Left kidney (tissue), 8 donors: ENCODE measurements around the gene KLHL34. TPM values are rescaled to one million over a fixed set of nuclear protein-coding genes. Genes with fewer than 3 reads are reported as not detected.

Source experiments
- DNase-seq: peaks from one replicate; pipeline ENCODE4 v3.0.0-alpha.2; 2013
- long read RNA-seq, 8 donors: transcript quantifications; one replicate each; lab custom pipeline, GENCODE V29; 2026
- polyA plus RNA-seq: library from polyadenylated mRNA; unstranded; fragments of 120-200 nt; gene quantifications from one replicate; pipeline ENCODE4 v1.2.1, GENCODE V29; 2013; ENCODE audit not compliant: insufficient read length

The KLHL34 gene
- 0.07 TPM for polyA plus RNA-seq
- long read RNA-seq, donor 1, partial matches to known transcripts = 0 of 1 reads
- long read RNA-seq, donor 1, other reads (novel, unspliced or antisense) = 0 of 1 reads
- long read RNA-seq, donor 2 = 0 reads
- long read RNA-seq, donor 3 = 0 reads
- long read RNA-seq, donor 4 = 0 reads
- long read RNA-seq, donor 5 = 0 reads
- long read RNA-seq, donor 6, partial matches to known transcripts = 0 of 3 reads
- long read RNA-seq, donor 6, other reads (novel, unspliced or antisense) = 0 of 3 reads
- long read RNA-seq, donor 7, partial matches to known transcripts = 0 of 1 reads
- long read RNA-seq, donor 7, other reads (novel, unspliced or antisense) = 0 of 1 reads
- long read RNA-seq, donor 8 = 0 reads

DNA sequence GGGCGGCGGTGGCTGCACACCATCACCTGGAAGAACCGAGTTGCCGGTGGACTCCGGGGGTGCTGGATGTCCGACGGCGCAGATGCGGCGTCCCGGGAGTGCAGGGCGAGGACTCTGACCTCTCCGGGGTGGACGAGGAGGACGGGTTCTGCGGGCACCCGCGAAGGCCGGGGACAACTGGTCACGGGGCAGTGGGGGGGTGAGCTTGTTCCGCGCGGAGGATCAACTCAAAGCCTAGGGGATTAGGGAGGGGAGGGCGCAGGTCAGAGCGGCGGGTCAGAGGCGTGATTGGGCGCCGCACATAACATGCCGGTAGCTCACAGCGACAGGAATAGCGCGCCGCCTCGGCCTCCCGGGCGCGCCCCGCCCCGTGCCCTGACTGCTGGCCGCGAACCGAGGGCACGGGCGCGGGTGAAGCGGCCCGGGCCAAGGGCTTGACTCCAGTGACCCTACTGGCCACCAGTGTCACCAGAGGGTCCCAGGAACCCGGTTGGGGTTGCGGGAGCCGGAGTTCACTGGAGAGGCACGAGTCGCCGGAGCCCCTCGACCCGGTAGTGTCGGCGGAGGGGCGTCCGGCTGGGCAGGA, at the start of gene KLHL34:
Gene KLHL34 (minus strand): TSS at position 179 of the 586 bp plus-strand sequence. CDS start 542 bp downstream, outside the sequence.
- DNase-seq = no peak

- DNase-seq = no peak
These were observed 47.1 kb upstream of the KLHL34 start for GRCh38 chrX:21705225-21705624.

DNA sequence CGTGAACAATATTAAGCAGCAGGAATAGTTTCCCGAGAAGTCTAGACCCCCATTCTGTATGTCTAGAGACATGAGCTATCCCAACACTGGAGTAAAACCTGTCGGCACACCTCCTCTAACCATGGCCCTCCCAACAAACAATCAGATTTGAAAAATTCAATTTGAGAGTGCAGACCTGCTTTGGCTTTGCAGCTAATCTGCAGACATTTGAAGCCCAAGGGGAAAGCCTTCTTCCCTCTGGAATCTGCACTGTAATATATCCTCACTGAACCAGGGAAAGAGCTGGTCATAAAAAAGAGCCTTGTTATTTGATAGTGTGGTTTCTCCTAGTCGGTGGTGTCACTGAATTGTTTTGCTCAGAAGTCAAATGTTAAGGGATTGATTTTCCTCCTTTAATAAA, 44.6 kb upstream of the KLHL34 start:
- DNase-seq = no peak

GRCh38 chrX:21700967-21701366, 42.8 kb upstream of the KLHL34 start:
- DNase-seq = no peak

GRCh38 chrX:21700275-21700674, 42.1 kb upstream of the KLHL34 start:
- DNase-seq = no peak

GRCh38 chrX:21699136-21699535, 41.0 kb upstream of the KLHL34 start:
- DNase-seq = no peak

GRCh38 chrX:21698272-21698671, 40.1 kb upstream of the KLHL34 start:
- DNase-seq = no peak

DNA sequence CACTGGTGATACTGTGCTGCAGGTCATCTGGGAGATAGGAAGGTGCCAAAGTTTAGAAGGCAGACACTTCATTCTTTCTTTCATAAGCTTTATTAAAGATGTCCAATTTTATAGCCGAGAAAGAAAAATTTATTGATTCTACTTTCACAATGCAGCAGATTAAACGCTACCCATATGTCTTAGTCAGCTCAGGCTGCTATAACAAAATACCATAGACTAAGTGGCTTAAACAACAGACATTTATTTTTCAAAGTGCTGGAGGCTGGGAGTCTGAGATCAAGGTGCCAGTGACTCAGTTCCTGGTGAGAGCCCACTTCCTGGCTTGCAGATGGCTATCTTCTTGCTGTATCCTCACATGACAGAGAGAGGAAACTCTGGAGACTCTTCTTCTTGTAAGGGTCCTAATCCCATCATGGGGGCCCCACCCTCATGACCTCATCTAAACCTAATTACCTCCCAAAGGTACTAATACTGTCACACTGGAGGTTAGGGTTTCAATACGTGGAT, 33.4 kb upstream of the KLHL34 start:
- DNase-seq = no peak

DNA sequence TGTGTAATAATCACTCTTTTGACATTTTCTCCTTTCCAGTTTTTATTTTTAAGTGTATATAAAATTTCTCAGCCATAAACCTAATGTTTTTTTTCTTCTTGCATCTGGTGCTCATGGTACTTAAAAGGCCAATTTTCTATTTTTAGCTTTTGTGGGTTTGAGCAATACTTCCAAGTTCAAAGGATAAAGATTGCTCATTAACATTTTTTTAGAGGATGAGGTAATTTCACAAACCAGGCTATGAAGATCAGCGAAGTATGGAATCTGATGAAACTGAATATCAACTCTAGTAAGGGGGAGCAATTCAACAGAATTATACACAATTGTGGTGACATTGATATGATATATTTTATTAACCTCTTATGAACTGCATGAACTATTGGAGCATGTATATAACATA, 25.8 kb upstream of the KLHL34 start:
- no peak for DNase-seq

DNA sequence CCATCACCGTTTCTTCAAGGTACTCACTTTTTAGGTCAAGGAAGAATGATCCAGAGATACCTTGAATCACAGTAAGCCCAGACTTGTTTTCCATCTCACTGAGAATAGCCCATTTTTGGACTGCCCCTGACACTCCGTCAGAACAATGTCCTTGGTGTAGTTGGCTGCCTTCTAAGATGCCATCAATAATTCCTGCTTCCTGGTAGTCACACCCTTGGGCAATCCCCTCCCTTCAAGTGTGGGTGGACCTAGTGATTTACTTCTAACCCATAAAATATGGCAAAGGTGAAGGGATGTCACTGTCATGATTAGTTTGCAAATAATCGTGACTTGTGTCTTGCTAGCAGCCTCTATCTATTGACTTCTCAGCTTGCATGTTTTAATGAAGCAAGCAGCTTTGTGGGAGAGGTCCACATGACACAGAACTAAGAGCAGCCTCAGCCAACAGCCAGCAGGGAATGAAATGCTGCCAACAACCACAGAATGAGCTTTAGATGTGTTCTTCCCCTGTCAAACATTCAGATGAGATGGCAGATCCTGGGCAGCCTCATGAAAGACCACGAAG, 20.0 kb upstream of the KLHL34 start:
- DNase-seq = no peak

DNA sequence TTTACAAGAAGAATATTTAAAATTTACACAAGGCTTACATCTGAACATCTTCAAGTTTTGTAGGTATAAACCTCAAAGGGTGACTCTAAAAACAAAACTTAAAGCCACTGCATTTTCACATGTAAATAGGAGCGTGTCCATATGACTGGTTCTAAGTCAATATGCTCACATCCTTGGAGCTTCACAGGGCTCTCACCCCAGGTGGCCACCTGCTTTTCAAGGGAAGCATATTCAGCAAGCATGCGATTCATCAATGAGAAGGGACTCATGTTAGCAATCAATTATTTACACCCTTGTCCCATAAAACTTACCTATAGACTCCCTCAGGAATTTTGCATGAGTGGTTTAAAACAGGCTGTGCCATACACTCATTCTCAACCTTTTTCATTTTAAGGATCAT, 17.8 kb upstream of the KLHL34 start:
- DNase-seq = no peak

DNA sequence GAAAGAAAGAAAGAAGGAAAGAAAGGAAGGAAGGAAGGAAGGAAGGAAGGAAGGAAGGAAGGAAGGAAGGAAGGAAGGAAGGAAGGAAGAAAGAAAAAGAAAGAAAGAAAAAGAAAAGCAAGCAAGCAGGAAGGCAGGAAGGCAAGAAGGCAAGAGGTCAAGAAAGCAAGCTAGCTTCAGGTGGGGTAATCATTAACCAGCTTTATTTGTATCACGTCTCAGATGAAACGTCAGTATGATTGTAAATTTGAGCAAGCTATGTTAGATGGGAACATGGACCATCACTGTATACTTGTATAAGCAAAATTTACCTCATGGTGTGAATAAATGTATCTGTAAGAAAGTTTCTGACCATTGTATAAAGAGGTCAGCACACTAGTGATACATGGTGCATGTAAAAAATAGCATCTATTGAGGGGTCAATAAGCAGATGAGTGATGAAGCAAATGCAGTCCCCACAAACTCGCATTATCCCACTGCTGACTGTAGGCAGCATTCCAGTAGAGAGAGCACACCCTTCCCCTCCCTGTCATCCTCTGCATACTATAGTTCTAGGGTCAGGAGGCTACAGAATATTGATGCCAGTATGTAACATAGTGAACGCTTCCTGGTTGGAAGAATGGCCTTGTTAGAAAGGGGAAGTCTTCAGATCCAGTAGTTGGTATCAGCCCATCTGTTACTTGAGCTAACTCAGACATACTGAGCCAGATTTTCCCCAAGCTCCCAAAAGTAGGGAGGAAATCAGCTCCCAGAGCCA, 16.5 kb upstream of the KLHL34 start:
- DNase-seq = no peak

- no peak for DNase-seq
These were observed 8.5 kb upstream of the KLHL34 start for GRCh38 chrX:21666679-21667078.

DNA sequence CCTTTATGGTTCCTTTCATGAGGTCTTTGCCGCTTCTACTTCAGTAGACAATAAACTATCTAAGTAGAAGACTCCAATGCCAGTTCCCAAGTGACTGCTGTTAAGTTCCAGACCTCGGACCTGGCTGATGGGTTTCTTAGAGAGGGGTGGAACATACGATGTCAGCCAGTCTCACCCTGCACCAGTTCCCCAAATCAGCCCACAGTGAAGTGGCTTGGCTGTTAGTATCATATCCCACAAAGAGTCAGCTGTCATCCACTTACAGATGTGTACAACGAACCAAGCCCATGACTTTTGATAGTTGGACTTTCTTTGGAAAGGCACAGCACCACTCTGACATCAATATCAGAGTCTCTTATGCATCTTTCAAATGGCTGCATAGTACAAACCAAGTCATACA, 8.1 kb upstream of the KLHL34 start:
- no peak for DNase-seq

DNA sequence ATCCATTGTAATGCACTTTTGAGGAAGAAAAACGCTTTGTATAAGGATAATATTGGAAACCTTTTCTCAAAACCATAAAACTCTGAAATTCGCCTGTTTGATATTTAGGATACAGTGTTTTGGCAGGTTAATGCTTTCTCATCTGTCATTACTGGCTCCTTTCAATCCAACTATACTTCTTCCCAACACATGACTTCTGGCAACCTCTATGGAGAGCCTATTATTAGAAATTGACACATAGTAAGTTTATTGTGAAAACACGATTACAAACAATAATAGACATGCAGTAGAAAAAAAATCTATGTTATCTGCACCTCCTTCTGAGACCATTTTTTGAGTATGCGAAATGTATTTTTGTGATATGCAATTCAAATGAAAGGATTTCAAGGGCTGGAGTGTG, 4.6 kb upstream of the KLHL34 start:
- DNase-seq = no peak

DNA sequence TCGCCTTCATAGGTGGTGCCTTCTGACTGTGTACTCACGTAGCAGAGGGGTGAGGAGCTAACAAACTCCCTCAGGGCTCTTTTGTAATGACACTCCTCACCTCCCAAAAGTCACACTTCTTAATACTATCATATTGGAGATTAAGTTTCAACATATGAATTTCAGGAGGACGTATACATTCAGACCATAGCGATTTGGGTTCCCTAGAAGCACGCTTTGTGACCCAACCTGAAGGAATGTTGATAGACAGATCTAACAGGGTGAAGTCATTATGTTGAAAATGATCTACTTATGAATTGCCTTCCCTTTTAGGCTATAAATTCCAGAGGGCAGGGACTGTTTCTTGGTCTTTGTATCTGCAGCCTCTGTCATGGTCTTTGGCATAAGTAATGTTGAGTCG, 3.2 kb upstream of the KLHL34 start:
- DNase-seq = no peak

DNA sequence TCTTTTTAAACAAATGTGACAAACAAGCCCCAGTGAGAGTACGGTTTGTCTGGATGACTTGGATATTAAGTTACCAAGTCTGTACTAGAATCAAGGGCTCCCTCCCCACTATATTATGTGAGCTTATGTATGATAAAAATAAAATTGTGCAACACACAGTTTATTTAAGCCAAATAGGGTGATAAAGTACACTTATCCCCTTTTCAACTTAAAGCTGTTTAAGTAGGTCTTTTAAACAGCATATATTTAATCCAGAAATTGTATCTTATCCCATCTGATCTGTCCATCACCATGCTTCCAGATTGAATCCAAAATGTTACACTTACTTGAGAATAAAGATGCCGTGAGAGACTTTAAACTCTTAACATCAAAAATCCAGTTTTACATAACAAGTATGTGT, 2.0 kb upstream of the KLHL34 start:
- DNase-seq = no peak

DNA sequence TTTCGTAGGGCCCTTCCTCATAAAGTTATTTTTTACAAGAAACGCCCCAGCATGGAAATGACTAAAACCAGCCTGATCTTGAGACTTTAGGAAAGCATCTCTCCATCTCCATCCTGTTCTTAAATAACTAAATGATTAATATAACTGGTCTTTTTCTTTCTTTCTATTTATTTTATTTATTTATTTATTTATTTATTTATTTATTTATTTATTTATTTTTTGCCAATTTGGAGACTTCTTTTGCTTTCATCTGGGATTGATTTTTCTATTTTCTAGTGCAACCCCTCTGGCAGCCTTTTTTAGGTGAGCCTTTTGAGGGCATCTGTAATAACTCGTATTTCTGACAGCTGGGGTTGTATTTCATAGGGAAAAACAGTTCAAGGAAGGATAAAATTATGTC, 1.2 kb upstream of the KLHL34 start:
- no peak for DNase-seq

DNA sequence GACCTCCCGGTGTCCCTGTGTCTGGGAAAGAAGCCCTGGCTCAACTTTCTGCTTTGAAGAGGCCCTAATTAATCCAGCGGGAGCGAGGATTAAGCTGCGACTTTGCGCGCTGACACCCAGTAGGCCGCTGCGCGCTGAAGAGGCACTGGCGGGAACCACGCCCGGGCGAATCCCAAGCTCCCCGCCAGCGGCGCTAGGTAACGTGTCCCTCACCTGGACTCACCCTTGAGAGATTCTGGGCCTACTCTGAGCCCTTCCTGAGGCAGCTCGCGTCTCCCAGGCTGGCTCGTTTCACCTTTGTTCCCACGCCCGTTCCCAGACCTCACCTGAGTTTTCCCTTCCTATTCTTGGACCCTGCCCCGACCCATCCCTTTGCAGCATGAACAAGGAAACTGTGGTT, 616 bp upstream of the KLHL34 start:
- DNase-seq = no peak

DNA sequence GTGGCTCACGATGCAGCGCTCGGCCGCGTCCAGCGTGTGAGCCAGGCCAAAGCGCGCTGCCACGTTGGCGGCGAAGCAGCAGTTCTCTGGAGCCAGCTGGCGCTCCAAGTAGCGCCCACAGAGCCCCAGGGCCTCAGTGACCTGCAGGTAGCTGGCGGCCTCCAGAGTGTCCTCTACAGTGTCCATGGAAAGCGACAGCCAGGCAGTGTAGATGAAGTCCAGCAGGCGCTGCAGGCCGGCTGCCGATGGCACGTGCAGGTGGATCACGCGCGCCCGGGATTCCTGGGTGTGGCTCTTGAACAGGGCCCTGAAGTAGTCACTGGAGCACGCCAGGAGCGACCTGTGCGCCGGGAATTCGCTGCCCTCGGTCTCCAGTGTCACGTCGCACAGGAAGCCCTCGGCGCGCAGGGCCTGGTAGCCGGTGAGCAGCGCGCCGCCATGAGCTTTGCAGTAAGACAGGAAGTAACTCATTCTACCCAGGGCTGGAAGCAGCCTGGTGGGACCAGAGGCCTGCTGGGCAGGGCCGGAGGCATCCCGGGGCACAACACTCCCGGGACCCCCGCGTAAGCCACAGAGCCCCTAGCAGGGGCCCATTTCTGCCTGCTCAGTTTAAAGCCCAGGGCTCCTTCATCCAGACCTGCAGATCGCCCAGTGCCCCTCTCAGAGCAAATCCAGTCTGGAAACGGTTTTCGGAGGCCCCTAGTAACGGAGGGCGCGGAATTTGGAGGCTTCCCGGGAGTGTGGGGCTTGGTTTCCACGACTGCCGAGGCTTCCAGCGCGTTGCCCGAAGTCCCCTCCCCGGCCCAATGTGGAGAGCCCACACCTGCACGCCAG, 595 bp downstream of the KLHL34 start:
- DNase-seq = no peak

- DNase-seq = no peak
These were observed 1.4 kb downstream of the KLHL34 start for GRCh38 chrX:21656587-21657317.
